ENCODE measurements around the gene PFKM. TPM values are rescaled to one million over a fixed set of nuclear protein-coding genes. Genes with fewer than 3 reads are reported as not detected.

The PFKM gene
- total RNA-seq, 4 donors from 2014 or later = 21.7 to 48.8 (median 32.7) TPM

- intact Hi-C loops (cut with DNase I; ENCODE audit: low total_unique reads) = no loop called here
- H3K27ac ChIP-seq = no peak overlapping the region
- no peak for DNase-seq
Observed at GRCh38 chr12:48072266-48072665, 46.9 kb upstream of the PFKM start.

GRCh38 chr12:48074266-48074665, 44.9 kb upstream of the PFKM start:
- DNase-seq = no peak
- TF ChIP-seq CTCF (IDR thresholded peaks at IDR 0.05) (no peak), POLR2A (IDR thresholded peaks at IDR 0.05) (no peak), EP300 (IDR thresholded peaks at IDR 0.05; ENCODE audit: low read depth) (no peak), POLR2AphosphoS5 (IDR thresholded peaks at IDR 0.05) (no peak)
- Histone ChIP-seq H3K4me3 (no peak overlapping the region), H3K36me3 (peaks cover 0 to 28% (median 11%) of the 10 kb centered on the region in 4 donors), H3K27me3 (no peaks in the 10 kb centered on the region), H3K4me1 (no peaks in the 10 kb centered on the region), H3K27ac (no peak overlapping the region), H3K9me3 (no peaks in the 10 kb centered on the region)
- WGBS, 2 donors (ENCODE audit: low coverage in 1 of 2) = 89 to 93% methylated on average over 1 of the region's 1 CpG
- intact Hi-C loops (cut with DNase I; ENCODE audit: low total_unique reads) (no loop called here), in situ Hi-C loops (cut with MboI; ENCODE audit: low pct_ligation_motif_present in 1 of 4, low pct_unique_long_range_greater_than_20kb in 1 of 4, low sequenced_read_pairs in 3 of 4) (no loop called here)

More at GRCh38 chr12:48072266-48072665, 46.9 kb upstream of the PFKM start:
- Histone ChIP-seq H3K27me3 (no peaks in the 10 kb centered on the region), H3K4me1 (no peaks in the 10 kb centered on the region), H3K4me3 (no peak overlapping the region), H3K36me3 (peaks cover 0 to 28% (median 9%) of the 10 kb centered on the region in 4 donors), H3K9me3 (no peaks in the 10 kb centered on the region)
- WGBS, 2 donors (ENCODE audit: low coverage in 1 of 2) = 97 to 98% methylated on average over 3 of the region's 3 CpGs
- in situ Hi-C loops (cut with MboI; ENCODE audit: low pct_ligation_motif_present in 1 of 4, low pct_unique_long_range_greater_than_20kb in 1 of 4, low sequenced_read_pairs in 3 of 4) = no loop called here
- TF ChIP-seq EP300 (IDR thresholded peaks at IDR 0.05; ENCODE audit: low read depth) (no peak), CTCF (IDR thresholded peaks at IDR 0.05) (no peak), POLR2A (IDR thresholded peaks at IDR 0.05) (no peak), POLR2AphosphoS5 (IDR thresholded peaks at IDR 0.05) (no peak)

- Histone ChIP-seq H3K4me1 (no peaks in the 10 kb centered on the region), H3K36me3 (peaks cover 0 to 28% (median 12%) of the 10 kb centered on the region in 4 donors), H3K4me3 (no peak overlapping the region), H3K27ac (no peak overlapping the region), H3K9me3 (no peaks in the 10 kb centered on the region), H3K27me3 (no peaks in the 10 kb centered on the region)
- intact Hi-C loops (cut with DNase I; ENCODE audit: low total_unique reads) = no loop called here
- no peak for DNase-seq
- in situ Hi-C loops (cut with MboI; ENCODE audit: low pct_ligation_motif_present in 1 of 4, low pct_unique_long_range_greater_than_20kb in 1 of 4, low sequenced_read_pairs in 3 of 4) = no loop called here
- 33 to 86% methylated on average over 1 of the region's 1 CpG for WGBS, 2 donors (ENCODE audit: low coverage in 1 of 2)
- no peak for TF ChIP-seq POLR2A (IDR thresholded peaks at IDR 0.05)
- no peak for TF ChIP-seq POLR2AphosphoS5 (IDR thresholded peaks at IDR 0.05)
- no peak for TF ChIP-seq CTCF (IDR thresholded peaks at IDR 0.05)
- no peak for TF ChIP-seq EP300 (IDR thresholded peaks at IDR 0.05; ENCODE audit: low read depth)
Observed at GRCh38 chr12:48075832-48076231, 43.3 kb upstream of the PFKM start.

- Histone ChIP-seq H3K9me3 (no peaks in the 10 kb centered on the region), H3K27ac (no peak overlapping the region), H3K4me1 (no peaks in the 10 kb centered on the region), H3K4me3 (no peak overlapping the region), H3K27me3 (no peaks in the 10 kb centered on the region), H3K36me3 (peaks cover 0 to 25% (median 9%) of the 10 kb centered on the region in 4 donors)
- no peak for TF ChIP-seq CTCF (IDR thresholded peaks at IDR 0.05)
- TF ChIP-seq POLR2A (IDR thresholded peaks at IDR 0.05) = no peak
- no peak for TF ChIP-seq EP300 (IDR thresholded peaks at IDR 0.05; ENCODE audit: low read depth)
- TF ChIP-seq POLR2AphosphoS5 (IDR thresholded peaks at IDR 0.05) = no peak
- DNase-seq = no peak
- in situ Hi-C loops (cut with MboI; ENCODE audit: low pct_ligation_motif_present in 1 of 4, low pct_unique_long_range_greater_than_20kb in 1 of 4, low sequenced_read_pairs in 3 of 4) = no loop called here
- intact Hi-C loops (cut with DNase I; ENCODE audit: low total_unique reads) = no loop called here
- WGBS, 2 donors (ENCODE audit: low coverage in 1 of 2) = 95 to 100% methylated on average over 2 of the region's 2 CpGs
Observed at GRCh38 chr12:48077111-48077510, 42.1 kb upstream of the PFKM start.
